ENCODE measurements around the gene ADAM12.

Gene ADAM12

GRCh38 chr10:126233182-126234148, 154.8 kb downstream of the ADAM12 start:
- no peak for DNase-seq

GRCh38 chr10:126230587-126230986, 157.7 kb downstream of the ADAM12 start:
- DNase-seq, result no peak

GRCh38 chr10:126229686-126230085, 158.6 kb downstream of the ADAM12 start:
- DNase-seq, result no peak

- no peak for DNase-seq
Observed at GRCh38 chr10:126227762-126228134, 160.5 kb downstream of the ADAM12 start.

- DNase-seq, result no peak
Observed at GRCh38 chr10:126226988-126227761, 161.1 kb downstream of the ADAM12 start.

GRCh38 chr10:126226205-126226604, 162.1 kb downstream of the ADAM12 start:
- no peak for DNase-seq

GRCh38 chr10:126225672-126226008, 162.6 kb downstream of the ADAM12 start:
- DNase-seq, result no peak

GRCh38 chr10:126224967-126225671, 163.2 kb downstream of the ADAM12 start:
- no peak for DNase-seq

GRCh38 chr10:126223512-126224067, 164.7 kb downstream of the ADAM12 start:
- DNase-seq, result no peak

- DNase-seq, result no peak
Observed at GRCh38 chr10:126222736-126223511, 165.4 kb downstream of the ADAM12 start.

GRCh38 chr10:126221874-126222273, 166.4 kb downstream of the ADAM12 start:
- DNase-seq, result no peak

GRCh38 chr10:126218778-126219649, 169.3 kb downstream of the ADAM12 start:
- no peak for DNase-seq

- no peak for DNase-seq
Observed at GRCh38 chr10:126218174-126218573, 170.1 kb downstream of the ADAM12 start.

- no peak for DNase-seq
Observed at GRCh38 chr10:126216632-126216961, 171.7 kb downstream of the ADAM12 start.

GRCh38 chr10:126215746-126216631, 172.3 kb downstream of the ADAM12 start:
- DNase-seq, result no peak

- no peak for DNase-seq
Observed at GRCh38 chr10:126214679-126215078, 173.6 kb downstream of the ADAM12 start.

- DNase-seq, result no peak
Observed at GRCh38 chr10:126214021-126214420, 174.3 kb downstream of the ADAM12 start.

- DNase-seq, result no peak
Observed at GRCh38 chr10:126212738-126213137, 175.5 kb downstream of the ADAM12 start.

- DNase-seq, result no peak
Observed at GRCh38 chr10:126210051-126210651, 178.1 kb downstream of the ADAM12 start.

GRCh38 chr10:126209451-126209850, 178.8 kb downstream of the ADAM12 start:
- DNase-seq, result no peak

Data from NCI-H1436 treated with DMSO at 0.1 percent for 48 hours (cell line).